ENCODE data around the gene OR51M1. TPM values are rescaled to one million over a fixed set of nuclear protein-coding genes. Genes with fewer than 3 reads are reported as not detected.

The OR51M1 gene
- total and polyA plus RNA-seq, 5 donors from 2014 or later = not detected

DNA sequence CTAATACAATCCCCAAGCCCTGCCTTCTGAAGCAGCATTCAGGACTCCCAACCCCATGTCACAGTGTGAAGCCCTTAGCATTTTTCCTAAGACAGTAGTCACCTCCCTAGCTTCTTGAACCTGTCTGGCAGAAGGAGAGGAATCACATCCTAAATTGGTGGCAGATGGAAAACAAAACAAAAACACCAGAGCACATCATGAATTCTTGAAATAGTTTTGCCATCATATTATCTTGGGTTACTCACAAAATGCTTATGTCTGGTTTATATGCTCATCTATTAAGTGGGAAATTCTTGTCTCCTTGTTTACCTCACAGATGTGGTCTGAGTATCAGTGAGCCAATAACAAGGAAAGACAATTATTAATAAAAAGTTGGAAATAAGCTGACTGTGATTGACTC, 15.3 kb downstream of the OR51M1 start:
- H3K4me1 ChIP-seq (ENCODE audit: control insufficient read depth, insufficient read depth, low read length, poor library complexity, severe bottlenecking) = no peaks in the 10 kb centered on the region
- Mint-ChIP-seq H3K4me3 (no peak overlapping the region), H3K9me3 (peaks cover 0 to 4% (median 0%) of the 10 kb centered on the region in 7 donors), H3K27me3 (no peaks in the 10 kb centered on the region), H3K36me3 (no peaks in the 10 kb centered on the region), H3K27ac (no peak overlapping the region), H3K4me1 (no peaks in the 10 kb centered on the region)
- no peaks in the 10 kb centered on the region for H3K36me3 ChIP-seq (ENCODE audit: control insufficient read depth, insufficient read depth, low read length)
- H3K9me3 ChIP-seq (ENCODE audit: control insufficient read depth in 2 of 2, low read length in 2 of 2) = no peaks in the 10 kb centered on the region
- no peak overlapping the region for H3K4me3 ChIP-seq (ENCODE audit: low read depth, low read length)
- H3K27me3 ChIP-seq (ENCODE audit: control insufficient read depth, insufficient read depth, low read length) = no peaks in the 10 kb centered on the region
- ATAC-seq (ENCODE audit: low read depth in 2 of 2) = no peak
- DNase-seq = no peak
- no peak overlapping the region for H3K27ac ChIP-seq (ENCODE audit: insufficient read depth, low read length, poor library complexity, severe bottlenecking)

DNA sequence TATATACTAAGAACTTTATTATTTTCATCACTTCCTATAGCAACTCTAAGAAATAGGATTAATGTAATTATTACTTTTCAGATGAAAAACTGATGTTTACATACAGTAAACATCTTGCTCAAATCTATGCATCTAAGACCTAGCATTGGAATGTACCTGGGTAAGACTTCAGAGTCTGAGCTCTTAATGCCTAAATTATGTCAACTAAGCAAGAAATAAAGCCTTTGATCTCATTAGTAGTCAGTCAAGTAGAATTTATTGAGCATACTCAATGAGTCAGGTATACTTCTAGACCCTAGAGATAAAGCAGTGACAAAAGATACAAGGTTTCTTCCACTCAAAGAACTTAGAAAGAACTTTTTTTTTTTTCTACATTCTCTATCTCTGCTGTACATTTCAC, 21.6 kb downstream of the OR51M1 start:
- Histone ChIP-seq H3K9me3 (ENCODE audit: control insufficient read depth in 2 of 2, low read length in 2 of 2) (no peaks in the 10 kb centered on the region), H3K27ac (ENCODE audit: insufficient read depth, low read length, poor library complexity, severe bottlenecking) (no peak overlapping the region), H3K4me3 (ENCODE audit: low read depth, low read length) (no peak overlapping the region), H3K4me1 (ENCODE audit: control insufficient read depth, insufficient read depth, low read length, poor library complexity, severe bottlenecking) (no peaks in the 10 kb centered on the region), H3K27me3 (ENCODE audit: control insufficient read depth, insufficient read depth, low read length) (no peaks in the 10 kb centered on the region), H3K36me3 (ENCODE audit: control insufficient read depth, insufficient read depth, low read length) (no peaks in the 10 kb centered on the region)
- no peak for ATAC-seq (ENCODE audit: low read depth in 2 of 2)
- no peak for DNase-seq
- Mint-ChIP-seq H3K27ac (no peak overlapping the region), H3K4me1 (no peaks in the 10 kb centered on the region), H3K4me3 (no peak overlapping the region), H3K9me3 (peaks cover 0 to 6% (median 0%) of the 10 kb centered on the region in 7 donors), H3K27me3 (peaks cover 7% of the 10 kb centered on the region), H3K36me3 (no peaks in the 10 kb centered on the region)

DNA sequence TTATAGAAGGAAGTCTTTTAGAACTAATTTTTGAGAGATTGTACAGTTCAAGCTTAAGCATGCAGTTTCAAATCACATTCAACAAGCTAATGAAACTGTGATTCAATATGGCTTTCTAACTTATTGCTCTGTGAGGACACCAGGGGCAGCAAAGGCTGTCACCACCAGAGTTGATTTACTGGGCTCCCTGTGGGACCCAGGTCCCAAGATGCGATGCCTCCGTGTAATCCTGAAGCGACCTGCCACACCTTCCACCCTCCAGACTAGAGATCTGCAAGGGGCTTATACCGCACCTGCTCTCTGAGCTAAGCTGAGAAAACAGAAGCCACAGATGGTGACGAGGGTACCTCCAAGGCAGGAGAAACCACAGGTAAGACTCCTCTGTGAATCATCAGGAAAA, 37.4 kb downstream of the OR51M1 start:
- Mint-ChIP-seq H3K27me3 (no peaks in the 10 kb centered on the region), H3K9me3 (peaks cover 0 to 5% (median 0%) of the 10 kb centered on the region in 7 donors), H3K36me3 (no peaks in the 10 kb centered on the region), H3K4me3 (no peak overlapping the region), H3K4me1 (no peaks in the 10 kb centered on the region), H3K27ac (no peak overlapping the region)
- Histone ChIP-seq H3K36me3 (ENCODE audit: control insufficient read depth, insufficient read depth, low read length) (no peaks in the 10 kb centered on the region), H3K9me3 (ENCODE audit: control insufficient read depth in 2 of 2, low read length in 2 of 2) (no peaks in the 10 kb centered on the region), H3K4me1 (ENCODE audit: control insufficient read depth, insufficient read depth, low read length, poor library complexity, severe bottlenecking) (no peaks in the 10 kb centered on the region), H3K4me3 (ENCODE audit: low read depth, low read length) (no peak overlapping the region), H3K27ac (ENCODE audit: insufficient read depth, low read length, poor library complexity, severe bottlenecking) (no peak overlapping the region), H3K27me3 (ENCODE audit: control insufficient read depth, insufficient read depth, low read length) (no peaks in the 10 kb centered on the region)
- ATAC-seq (ENCODE audit: low read depth in 2 of 2) (no peak), DNase-seq (no peak)

DNA sequence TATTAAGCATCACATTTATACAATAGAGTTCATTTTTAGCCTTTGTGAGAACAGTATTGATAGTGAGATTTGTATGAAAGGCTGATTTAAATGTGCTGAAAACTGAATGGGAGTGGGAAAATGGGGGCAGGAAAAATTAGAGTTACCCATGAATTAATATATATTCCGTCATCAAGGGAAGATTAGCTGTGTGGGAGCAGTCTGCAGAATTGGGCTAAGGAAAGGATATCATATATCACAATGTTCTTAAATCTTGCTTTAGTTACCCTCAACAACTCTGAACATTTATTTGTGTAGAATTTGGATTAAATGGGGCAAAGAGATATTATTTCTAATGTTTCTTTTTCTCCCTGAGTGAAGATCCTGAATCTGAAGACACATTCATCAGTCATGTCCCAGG, 38.2 kb downstream of the OR51M1 start, which contains the start of gene OR51Q1:
Gene OR51Q1, plus strand, starts transcription at position 301 of the 400 bp plus-strand sequence. Its CDS starts 90 bp downstream, at position 391.
- no peak within 1 kb of the TSS for H3K4me3 Mint-ChIP-seq
- DNase-seq (no peak), ATAC-seq (ENCODE audit: low read depth in 2 of 2) (no peak)
- peaks cover 0 to 5% (median 0%) of the 10 kb centered on the region in 7 donors for H3K9me3 Mint-ChIP-seq
- Histone ChIP-seq H3K27me3 (ENCODE audit: control insufficient read depth, insufficient read depth, low read length) (no peaks in the 10 kb centered on the region), H3K36me3 (ENCODE audit: control insufficient read depth, insufficient read depth, low read length) (no peaks in the 10 kb centered on the region), H3K9me3 (ENCODE audit: control insufficient read depth in 2 of 2, low read length in 2 of 2) (no peaks in the 10 kb centered on the region), H3K4me3 (ENCODE audit: low read depth, low read length) (no peak within 1 kb of the TSS), H3K4me1 (ENCODE audit: control insufficient read depth, insufficient read depth, low read length, poor library complexity, severe bottlenecking) (no peaks in the 10 kb centered on the region), H3K27ac (ENCODE audit: insufficient read depth, low read length, poor library complexity, severe bottlenecking) (no peak within 1 kb of the TSS)
- no peak within 1 kb of the TSS for H3K27ac Mint-ChIP-seq
- H3K36me3 Mint-ChIP-seq = no peaks in the 10 kb centered on the region
- no peaks in the 10 kb centered on the region for H3K27me3 Mint-ChIP-seq
- H3K4me1 Mint-ChIP-seq = no peaks in the 10 kb centered on the region

DNA sequence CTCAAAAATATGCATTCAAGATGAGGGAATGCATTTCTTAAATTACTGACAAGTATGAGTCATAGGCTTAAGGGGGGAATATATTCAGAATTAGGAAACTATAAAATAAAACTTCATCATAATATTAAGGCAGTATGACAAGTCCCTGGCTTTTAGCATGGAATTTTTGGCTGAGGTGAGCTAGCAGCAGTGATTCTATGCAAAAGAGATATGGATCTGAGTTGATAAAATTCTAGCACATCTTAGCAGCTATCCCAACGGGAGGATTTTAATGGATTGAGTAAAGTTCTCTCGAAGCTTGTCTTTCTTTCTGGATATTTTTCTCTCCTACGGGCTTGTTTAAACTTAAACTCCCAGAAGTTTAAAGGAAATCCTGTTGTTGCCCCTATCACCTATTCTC, 39.5 kb downstream of the OR51M1 start:
- ATAC-seq (ENCODE audit: low read depth in 2 of 2) = no peak
- H3K9me3 ChIP-seq (ENCODE audit: control insufficient read depth in 2 of 2, low read length in 2 of 2) = no peaks in the 10 kb centered on the region
- no peak for DNase-seq
- H3K4me1 ChIP-seq (ENCODE audit: control insufficient read depth, insufficient read depth, low read length, poor library complexity, severe bottlenecking) = no peaks in the 10 kb centered on the region
- no peaks in the 10 kb centered on the region for H3K4me1 Mint-ChIP-seq
- H3K4me3 Mint-ChIP-seq = no peak overlapping the region
- H3K36me3 Mint-ChIP-seq = no peaks in the 10 kb centered on the region
- H3K27me3 Mint-ChIP-seq = no peaks in the 10 kb centered on the region
- peaks cover 0 to 5% (median 0%) of the 10 kb centered on the region in 7 donors for H3K9me3 Mint-ChIP-seq
- no peak overlapping the region for H3K27ac ChIP-seq (ENCODE audit: insufficient read depth, low read length, poor library complexity, severe bottlenecking)
- H3K4me3 ChIP-seq (ENCODE audit: low read depth, low read length) = no peak overlapping the region
- no peaks in the 10 kb centered on the region for H3K27me3 ChIP-seq (ENCODE audit: control insufficient read depth, insufficient read depth, low read length)
- no peaks in the 10 kb centered on the region for H3K36me3 ChIP-seq (ENCODE audit: control insufficient read depth, insufficient read depth, low read length)
- H3K27ac Mint-ChIP-seq = no peak overlapping the region

DNA sequence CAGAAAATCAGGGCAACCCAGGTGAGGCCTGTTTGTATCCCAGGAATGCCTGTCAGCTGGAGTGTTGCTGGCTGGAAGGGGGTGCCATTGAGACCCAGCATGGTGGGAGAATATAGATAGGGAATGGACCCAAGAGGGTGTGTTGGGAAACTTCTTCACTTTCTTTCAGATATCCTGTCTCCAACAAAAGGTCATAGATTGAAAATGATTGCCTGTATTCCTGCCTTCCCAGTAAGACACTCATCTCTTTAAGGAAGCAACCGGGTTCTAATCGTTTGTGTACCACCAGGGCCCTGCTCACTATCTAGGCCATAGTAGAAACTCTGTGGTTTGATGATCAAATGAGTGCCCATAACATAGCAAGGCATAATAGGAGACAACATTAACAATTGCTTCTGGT, 57.8 kb downstream of the OR51M1 start, which contains the start of gene OR51I1:
Gene OR51I1, minus strand, starts transcription at position 101 of the 400 bp plus-strand sequence. Its CDS starts 0 bp downstream, at position 101.
- no peaks in the 10 kb centered on the region for H3K36me3 Mint-ChIP-seq
- H3K4me1 Mint-ChIP-seq = no peaks in the 10 kb centered on the region
- H3K4me3 Mint-ChIP-seq = no peak within 1 kb of the TSS
- no peak within 1 kb of the TSS for H3K27ac ChIP-seq (ENCODE audit: insufficient read depth, low read length, poor library complexity, severe bottlenecking)
- no peaks in the 10 kb centered on the region for H3K27me3 Mint-ChIP-seq
- ATAC-seq (ENCODE audit: low read depth in 2 of 2) (no peak), DNase-seq (no peak)
- no peaks in the 10 kb centered on the region for H3K9me3 ChIP-seq (ENCODE audit: control insufficient read depth in 2 of 2, low read length in 2 of 2)
- peaks cover 0 to 4% (median 0%) of the 10 kb centered on the region in 7 donors for H3K9me3 Mint-ChIP-seq
- no peak within 1 kb of the TSS for H3K4me3 ChIP-seq (ENCODE audit: low read depth, low read length)
- H3K36me3 ChIP-seq (ENCODE audit: control insufficient read depth, insufficient read depth, low read length) = no peaks in the 10 kb centered on the region
- no peaks in the 10 kb centered on the region for H3K4me1 ChIP-seq (ENCODE audit: control insufficient read depth, insufficient read depth, low read length, poor library complexity, severe bottlenecking)
- no peak within 1 kb of the TSS for H3K27ac Mint-ChIP-seq
- no peaks in the 10 kb centered on the region for H3K27me3 ChIP-seq (ENCODE audit: control insufficient read depth, insufficient read depth, low read length)

Other genes with a start within 250 kb of the OR51M1 start
- gene OR52A5, start 245.5 kb upstream of the OR51M1 start, total RNA-seq = not detected
- gene OR52A5, start 245.5 kb upstream of the OR51M1 start, polyA plus RNA-seq = not detected
- not detected for gene OR52A1, start 229.1 kb upstream of the OR51M1 start, total RNA-seq
- gene OR52A1, start 229.1 kb upstream of the OR51M1 start, polyA plus RNA-seq = not detected
- gene OR51V1, start 183.1 kb upstream of the OR51M1 start, total RNA-seq = not detected
- not detected for gene OR51V1, start 183.1 kb upstream of the OR51M1 start, polyA plus RNA-seq
- 2.7 TPM for gene HBB, start 156.7 kb upstream of the OR51M1 start, total RNA-seq
- gene HBB, start 156.7 kb upstream of the OR51M1 start, polyA plus RNA-seq = 1 to 10 TPM in 1 of 4 donors, under 1 TPM in 2, not detected in 1; 0.37 to 4.4 (median 0.47) TPM
- not detected for gene HBD, start 149.3 kb upstream of the OR51M1 start, total RNA-seq
- not detected for gene HBD, start 149.3 kb upstream of the OR51M1 start, polyA plus RNA-seq
- gene HBG1, start 134.0 kb upstream of the OR51M1 start, total RNA-seq = not detected
- not detected for gene HBG1, start 134.0 kb upstream of the OR51M1 start, polyA plus RNA-seq
- gene HBG2, start 129.0 kb upstream of the OR51M1 start, total RNA-seq = not detected
- not detected for gene HBG2, start 129.0 kb upstream of the OR51M1 start, polyA plus RNA-seq
- gene HBE1, start 113.9 kb upstream of the OR51M1 start, total RNA-seq = not detected
- not detected for gene HBE1, start 113.9 kb upstream of the OR51M1 start, polyA plus RNA-seq
- not detected for gene OR51B4, start 81.9 kb upstream of the OR51M1 start, total RNA-seq
- not detected for gene OR51B4, start 81.9 kb upstream of the OR51M1 start, polyA plus RNA-seq
- gene OR51B2, start 59.5 kb upstream of the OR51M1 start, total RNA-seq = not detected
- not detected for gene OR51B2, start 59.5 kb upstream of the OR51M1 start, polyA plus RNA-seq
- gene OR51B5, start 40.3 kb upstream of the OR51M1 start, total RNA-seq = not detected
- under 1 TPM in 1 of 4 donors, not detected in 3; 0.41 TPM for gene OR51B5, start 40.3 kb upstream of the OR51M1 start, polyA plus RNA-seq
- gene OR51B6, start 32.3 kb upstream of the OR51M1 start, total RNA-seq = not detected
- not detected for gene OR51B6, start 32.3 kb upstream of the OR51M1 start, polyA plus RNA-seq
- gene OR51Q1, start 38.3 kb downstream of the OR51M1 start, total RNA-seq = not detected
- not detected for gene OR51Q1, start 38.3 kb downstream of the OR51M1 start, polyA plus RNA-seq
- gene OR51I1, start 57.7 kb downstream of the OR51M1 start, total RNA-seq = not detected
- not detected for gene OR51I1, start 57.7 kb downstream of the OR51M1 start, polyA plus RNA-seq
- not detected for gene OR51I2, start 65.5 kb downstream of the OR51M1 start, total RNA-seq
- not detected for gene OR51I2, start 65.5 kb downstream of the OR51M1 start, polyA plus RNA-seq
- gene OR52D1, start 104.9 kb downstream of the OR51M1 start, total RNA-seq = not detected
- gene OR52D1, start 104.9 kb downstream of the OR51M1 start, polyA plus RNA-seq = not detected
- gene UBQLN3, start 126.1 kb downstream of the OR51M1 start, total RNA-seq = 0.49 TPM
- gene UBQLN3, start 126.1 kb downstream of the OR51M1 start, polyA plus RNA-seq = not detected
- 0.32 TPM for gene UBQLNL, start 132.9 kb downstream of the OR51M1 start, total RNA-seq
- gene UBQLNL, start 132.9 kb downstream of the OR51M1 start, polyA plus RNA-seq = not detected
- gene OR52H1, start 164.7 kb downstream of the OR51M1 start, total RNA-seq = 0.37 TPM
- gene OR52H1, start 164.7 kb downstream of the OR51M1 start, polyA plus RNA-seq = not detected
- not detected for gene OR52B6, start 197.1 kb downstream of the OR51M1 start, total RNA-seq
- not detected for gene OR52B6, start 197.1 kb downstream of the OR51M1 start, polyA plus RNA-seq
- not detected for gene TRIM6, start 212.8 kb downstream of the OR51M1 start, total RNA-seq
- gene TRIM6, start 212.8 kb downstream of the OR51M1 start, polyA plus RNA-seq = under 1 TPM in 1 of 4 donors, not detected in 3; 0.91 TPM
- 9.8 TPM for gene TRIM34, start 241.2 kb downstream of the OR51M1 start, total RNA-seq
- 10 to 100 TPM; 17.5 to 21.3 (median 19.5) TPM for gene TRIM34, start 241.2 kb downstream of the OR51M1 start, polyA plus RNA-seq

All from CD4-positive, CD25-positive, alpha-beta regulatory T cell (primary cell).